GM12891 (cell line): ENCODE data around the gene SEC22A.
"Not testable (repeated sequence)": the region's sequence is repeated elsewhere in the genome, so short reads cannot be mapped to it uniquely, and the experiment has no call there.

Experiments
- DNase-seq: peaks from one replicate; pipeline ENCODE4 v3.0.0; 2011; ENCODE audit warnings: low spot score; ENCODE audit not compliant: insufficient read length
- FAIRE-seq: peaks from 2 replicates; lab custom pipeline; 2011; peaks lifted over from hg19 to GRCh38; lab: Jason Lieb, UNC
- PAX5 ChIP-seq: IDR thresholded peaks from 2 replicates; pipeline ENCODE4 v1.6.1; 2011; ENCODE audit warnings: low read length, moderate library complexity, mild to moderate bottlenecking; ENCODE audit not compliant: insufficient read depth, severe bottlenecking
- POLR2A ChIP-seq: IDR thresholded peaks from 2 replicates; pipeline ENCODE4 v1.6.1; 2011; ENCODE audit warnings: low read depth, low read length, control low read depth
- POLR2AphosphoS5 ChIP-seq: IDR thresholded peaks from 2 replicates; pipeline ENCODE4 v1.6.1; 2011; ENCODE audit warnings: low read depth, low read length, control low read depth
- POU2F2 ChIP-seq: IDR thresholded peaks from 2 replicates; pipeline ENCODE4 v1.6.1; 2011; ENCODE audit warnings: low read depth, mild to moderate bottlenecking, control low read depth, low read length, moderate library complexity
- SPI1 ChIP-seq: IDR thresholded peaks from 2 replicates; pipeline ENCODE4 v1.6.1; 2011; ENCODE audit warnings: low read depth, low read length, control low read depth
- TAF1 ChIP-seq: IDR thresholded peaks from 2 replicates; pipeline ENCODE4 v1.6.1; 2011; ENCODE audit warnings: low read depth, low read length, control low read depth

The SEC22A gene

DNA sequence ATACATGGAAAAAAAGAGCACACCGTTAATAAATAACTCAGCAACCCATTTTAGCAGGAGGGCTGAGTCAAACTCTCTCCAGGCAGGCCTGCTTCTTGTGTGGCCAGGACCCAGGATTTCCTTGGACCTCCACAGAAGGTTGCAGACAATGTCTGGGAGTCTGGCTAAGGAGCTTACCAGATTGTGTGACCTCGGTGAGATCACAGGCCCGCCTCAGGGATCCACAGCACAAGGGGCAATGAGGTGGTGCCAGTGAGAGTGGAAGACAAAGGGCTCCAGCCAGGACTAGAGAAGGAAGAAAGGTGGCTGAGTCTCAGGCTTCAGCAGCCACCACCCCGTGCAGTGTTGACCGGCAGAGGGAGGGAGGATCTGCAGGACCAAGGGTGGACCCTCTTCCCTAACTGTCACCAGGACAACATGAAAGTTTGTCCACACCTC, 32.2 kb upstream of the SEC22A start:
- no peak for DNase-seq
- no peak for FAIRE-seq
- no peak for TF ChIP-seq POLR2A
- TF ChIP-seq POLR2AphosphoS5: no peak
- no peak for TF ChIP-seq POU2F2
- TF ChIP-seq PAX5: no peak
- no peak for TF ChIP-seq TAF1
- no peak for TF ChIP-seq SPI1

DNA sequence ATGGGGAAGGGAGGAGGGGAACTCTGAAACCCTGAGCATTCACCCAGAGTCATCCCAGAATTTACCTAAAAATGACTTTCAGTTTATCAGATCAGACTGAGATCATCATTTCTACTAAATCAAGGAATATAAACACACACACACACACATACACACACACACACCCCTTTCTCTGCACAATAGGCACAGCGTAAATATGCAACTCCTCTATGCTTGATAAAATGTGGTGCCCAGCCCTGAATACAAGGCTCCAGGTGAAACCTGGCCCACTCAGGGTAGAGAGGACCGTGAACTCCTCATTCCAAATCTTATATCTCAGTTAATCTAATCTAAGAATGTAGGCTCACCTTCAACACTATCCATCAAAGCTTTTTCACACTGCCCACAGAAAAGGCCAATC, 31.8 kb upstream of the SEC22A start:
- FAIRE-seq (no peak), DNase-seq (no peak)
- TF ChIP-seq SPI1 (no peak), POLR2AphosphoS5 (no peak), TAF1 (no peak)

DNA sequence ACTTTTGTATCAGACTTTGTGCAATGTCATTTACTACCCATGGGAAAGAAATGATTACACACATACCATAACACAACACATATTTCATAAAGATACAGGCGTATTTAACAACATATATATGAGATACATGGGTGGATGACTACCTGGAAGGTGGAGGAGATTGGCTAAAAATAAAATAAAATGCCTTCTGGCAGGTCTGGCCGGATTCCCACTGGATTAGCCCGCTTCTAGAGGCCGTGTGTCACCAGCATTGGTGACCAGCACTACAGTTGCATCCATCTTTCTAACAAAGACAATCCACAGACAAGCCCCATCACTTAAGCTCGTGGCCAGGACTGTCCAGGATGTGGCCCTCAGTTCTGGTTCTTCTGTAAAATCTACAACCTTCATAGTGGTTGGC, 21.0 kb upstream of the SEC22A start:
- FAIRE-seq: peak; percentile 9
- no peak for DNase-seq
- TF ChIP-seq SPI1 (no peak), PAX5 (no peak), POLR2AphosphoS5 (no peak), POU2F2 (no peak), POLR2A (no peak)

DNA sequence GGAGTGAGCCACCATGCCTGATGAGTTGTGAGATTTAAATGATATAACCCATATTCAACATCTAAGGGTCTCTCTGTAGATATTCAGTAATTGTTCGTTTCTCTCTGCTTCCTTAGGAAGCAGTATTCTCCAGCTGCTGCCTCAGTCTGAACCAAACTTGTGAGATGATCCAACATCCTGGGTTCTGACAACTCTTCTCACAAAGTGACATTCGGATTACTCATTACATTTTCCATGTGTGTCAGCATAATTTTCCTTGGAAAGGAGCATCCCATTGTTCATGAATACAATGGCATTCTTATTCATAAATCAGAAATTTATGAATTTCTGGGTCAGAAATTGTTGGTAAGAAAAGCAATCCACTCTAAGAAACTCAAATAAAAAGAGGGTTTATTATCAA, 15.0 kb upstream of the SEC22A start:
- DNase-seq: no peak
- FAIRE-seq: no peak
- no peak for TF ChIP-seq POU2F2
- no peak for TF ChIP-seq SPI1
- TF ChIP-seq TAF1: no peak
- TF ChIP-seq POLR2AphosphoS5: no peak
- no peak for TF ChIP-seq POLR2A
- no peak for TF ChIP-seq PAX5

DNA sequence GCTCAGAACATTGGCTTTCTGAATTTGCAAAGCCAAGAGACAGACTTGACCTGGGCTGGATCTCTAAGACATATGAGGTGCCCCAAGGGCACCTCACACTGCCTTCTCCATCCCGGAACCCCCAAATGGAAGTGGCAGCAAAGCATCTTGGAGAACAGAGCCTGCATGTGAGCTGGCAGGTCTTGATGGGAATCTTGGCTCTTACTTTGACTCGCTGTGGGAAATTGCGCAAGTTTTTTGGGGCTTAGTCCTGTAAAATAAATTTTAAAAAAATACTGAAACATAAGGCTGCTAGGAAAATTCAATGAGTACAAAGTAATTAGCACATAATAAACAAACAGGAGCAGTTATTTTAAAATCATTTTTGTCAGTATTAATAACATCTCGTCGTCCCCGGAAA, 13.7 kb upstream of the SEC22A start:
- no peak for DNase-seq
- no peak for TF ChIP-seq TAF1
- no peak for TF ChIP-seq POU2F2
- TF ChIP-seq PAX5: no peak
- no peak for TF ChIP-seq POLR2AphosphoS5
- TF ChIP-seq POLR2A: no peak
- TF ChIP-seq SPI1: no peak
- no peak for FAIRE-seq

DNA sequence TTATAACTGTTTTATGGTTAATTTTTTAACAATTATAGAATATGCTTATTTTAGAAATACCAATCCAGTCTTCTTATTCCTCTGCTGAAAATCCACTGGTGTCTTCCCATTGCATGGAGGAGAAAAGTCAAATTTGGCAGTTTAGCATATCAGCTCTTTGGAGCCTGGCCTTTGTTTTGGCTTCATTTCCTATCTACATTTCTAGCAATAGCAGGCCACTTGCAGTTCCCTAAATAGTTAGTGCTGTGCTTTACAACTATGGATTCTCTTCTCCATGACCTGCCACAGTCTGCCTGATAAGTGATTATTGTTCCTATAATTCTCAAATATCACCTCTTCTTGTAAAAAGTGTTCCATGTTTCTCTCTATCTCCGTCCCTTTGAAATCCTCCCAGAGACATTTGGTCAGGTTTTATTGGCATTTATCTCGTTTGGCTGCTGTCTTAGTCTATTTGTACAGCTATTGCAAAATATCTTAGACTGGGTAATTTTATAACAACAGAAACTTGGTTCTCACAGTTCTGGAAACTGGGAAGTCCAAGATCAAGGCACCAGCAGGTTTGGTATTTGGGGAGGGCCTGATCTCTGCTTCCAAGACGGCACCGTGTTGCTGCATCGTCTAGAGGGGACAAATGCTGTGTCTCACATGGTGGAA, 8.2 kb upstream of the SEC22A start:
- DNase-seq: no peak
- TF ChIP-seq POLR2AphosphoS5 (no peak), SPI1 (no peak), POU2F2 (no peak), POLR2A (no peak), TAF1 (no peak), PAX5 (no peak)
- no peak for FAIRE-seq

DNA sequence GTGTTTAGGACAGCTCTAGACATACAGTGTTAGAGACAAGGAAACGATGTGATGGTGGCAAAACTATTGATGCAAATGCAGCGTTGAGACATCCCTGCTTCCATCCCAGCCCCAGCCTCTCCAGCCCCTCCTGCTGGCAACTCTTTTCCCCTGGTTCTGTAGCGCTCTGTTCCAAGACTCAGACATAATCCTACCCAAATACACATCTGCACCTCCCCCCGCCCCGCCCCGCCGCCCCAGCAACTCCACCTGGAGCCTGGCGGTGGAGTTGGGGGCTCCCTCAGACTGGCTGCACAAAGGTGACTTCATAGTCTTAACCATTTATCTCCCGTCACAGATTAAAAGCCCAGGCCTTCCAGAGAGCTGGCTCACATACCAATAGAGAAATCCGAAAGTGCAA, 7.2 kb upstream of the SEC22A start:
- FAIRE-seq (no peak), DNase-seq (no peak)
- no peak for TF ChIP-seq POLR2A

DNA sequence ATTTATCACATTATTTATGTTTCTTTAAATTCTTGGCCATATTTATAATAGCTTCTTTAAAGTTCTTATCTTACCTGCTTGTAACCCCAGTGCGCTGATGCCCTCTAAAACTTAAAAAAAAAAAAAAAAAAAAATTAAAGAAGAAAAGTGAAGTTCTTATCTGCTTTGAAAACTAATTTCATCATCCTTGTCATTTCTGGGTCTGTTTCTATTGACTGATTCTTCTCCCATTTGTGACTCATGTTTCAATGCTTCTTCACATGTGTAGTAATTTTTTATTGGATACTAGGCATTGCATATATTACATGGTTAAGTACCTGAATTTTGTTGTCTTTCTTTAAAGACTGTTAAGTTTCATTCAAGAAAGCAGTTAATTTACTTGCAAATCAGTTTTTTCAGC, 3.4 kb upstream of the SEC22A start:
- no peak for FAIRE-seq
- no peak for DNase-seq
- TF ChIP-seq POLR2AphosphoS5 (no peak), POLR2A (no peak), PAX5 (no peak), POU2F2 (no peak)

DNA sequence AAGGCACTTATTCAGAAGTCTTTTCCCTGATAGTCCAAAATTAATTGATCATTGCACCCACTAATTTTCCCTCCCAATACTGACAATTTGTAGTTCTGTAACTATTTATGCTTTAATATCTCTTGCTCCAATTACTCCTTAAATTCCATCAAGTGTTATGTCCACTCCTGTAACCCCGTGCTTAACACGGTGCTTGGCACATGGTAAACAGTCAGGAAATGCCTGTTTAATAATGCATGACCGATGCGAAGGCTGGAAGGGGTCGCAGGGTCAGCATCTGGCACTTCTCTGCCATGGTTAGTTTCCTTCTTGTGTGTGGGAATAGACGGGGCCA, 553 bp upstream of the SEC22A start:
- DNase-seq (no peak), FAIRE-seq (no peak)
- no peak for TF ChIP-seq TAF1
- no peak for TF ChIP-seq POU2F2
- TF ChIP-seq POLR2AphosphoS5: no peak
- no peak for TF ChIP-seq POLR2A
- no peak for TF ChIP-seq SPI1
- TF ChIP-seq PAX5: no peak

DNA sequence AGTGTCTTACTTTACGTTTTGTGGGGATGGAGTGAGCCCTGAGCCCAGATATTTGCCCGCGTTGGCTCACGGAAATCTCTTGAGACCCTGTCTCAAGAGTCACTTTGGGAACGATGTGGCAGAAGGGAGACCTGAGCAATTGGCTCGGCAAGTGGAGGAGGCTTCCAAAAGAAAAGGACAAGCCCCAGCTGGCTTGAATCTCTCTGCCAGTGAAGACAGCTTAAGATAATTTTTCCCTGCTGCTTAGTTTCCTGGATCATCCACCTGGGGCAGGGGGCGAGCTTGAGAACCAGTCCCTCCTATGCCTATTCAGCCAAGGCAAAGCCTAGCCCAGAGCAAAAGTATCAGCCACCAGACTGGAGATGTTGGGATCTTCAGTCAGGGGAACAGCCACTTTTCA, 708 bp downstream of the SEC22A start:
- DNase-seq (no peak), FAIRE-seq (peak; percentile 66)
- no peak for TF ChIP-seq POU2F2

DNA sequence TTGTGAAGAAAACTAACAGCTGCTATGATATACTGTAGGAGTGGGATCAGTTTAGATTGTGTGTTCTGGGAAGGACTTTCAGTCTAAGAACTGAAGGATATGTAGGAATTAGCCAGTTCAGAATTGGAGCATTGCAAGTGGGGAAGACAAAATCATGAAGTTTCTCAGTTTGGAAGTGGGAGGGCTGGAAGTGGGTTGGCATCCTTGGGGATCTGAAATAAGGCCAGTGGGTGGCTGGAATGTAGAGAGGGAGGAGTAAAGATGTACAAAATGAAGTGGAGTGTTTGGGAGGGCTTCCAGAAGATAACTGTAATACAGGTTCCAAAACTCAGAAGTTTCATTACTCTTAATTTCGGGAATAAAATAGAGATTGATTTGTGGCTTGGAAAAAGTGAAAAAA, 17.2 kb downstream of the SEC22A start:
- DNase-seq (no peak), FAIRE-seq (no peak)
- TF ChIP-seq POLR2A (no peak), POU2F2 (no peak), TAF1 (no peak), SPI1 (no peak), PAX5 (no peak), POLR2AphosphoS5 (no peak)

DNA sequence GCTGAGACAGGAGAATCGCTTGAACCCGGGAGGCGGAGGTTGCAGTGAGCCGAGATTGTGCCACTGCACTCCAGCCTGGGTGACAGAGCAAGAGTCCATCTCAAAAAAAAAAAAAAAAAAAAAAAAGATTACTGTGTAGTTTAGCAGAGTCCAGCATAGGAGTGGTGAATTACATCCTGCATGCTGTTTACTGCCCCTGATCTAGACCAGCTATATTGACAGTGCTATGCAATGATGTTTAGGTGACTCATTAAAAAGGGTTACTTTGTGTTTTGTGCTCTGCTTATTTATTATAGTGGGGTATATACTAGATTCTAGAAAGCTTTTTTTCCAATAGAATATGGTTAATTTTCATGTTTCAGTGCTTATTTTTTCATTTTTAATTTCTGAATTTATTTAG, 19.6 kb downstream of the SEC22A start:
- not testable (repeated sequence) for FAIRE-seq, DNase-seq
